ENCODE data around the gene S100A6.
"Not testable (repeated sequence)": the region's sequence is repeated elsewhere in the genome, so short reads cannot be mapped to it uniquely, and the experiment has no call there.

Gene S100A6

GRCh38 chr1:153534226-153534924 lies 1.4 kb downstream of the S100A6 start:
- Histone ChIP-seq H3K27me3 (ENCODE audit: control insufficient read depth in 1 of 2, insufficient read depth in 2 of 2, low read length in 2 of 2) (no peaks in the 10 kb centered on the region), H3K27ac (ENCODE audit: low read depth, low read length) (peak overlapping the region; percentile 92), H3K9me3 (ENCODE audit: low read length) (no peaks in the 10 kb centered on the region), H3K9ac (ENCODE audit: low read length) (peak overlapping the region; percentile 94), H3K4me3 (ENCODE audit: low read depth in 1 of 2, low read length in 2 of 2) (peak overlapping the region; percentile 82 to 91), H3K4me1 (ENCODE audit: insufficient read depth, low read length) (peaks cover 47% of the 10 kb centered on the region), H3K36me3 (ENCODE audit: insufficient read depth, low read length) (peaks cover 6% of the 10 kb centered on the region)

- Histone ChIP-seq H3K4me1 (ENCODE audit: insufficient read depth, low read length) (peaks cover 47% of the 10 kb centered on the region), H3K9me3 (ENCODE audit: low read length) (no peaks in the 10 kb centered on the region), H3K27me3 (ENCODE audit: control insufficient read depth in 1 of 2, insufficient read depth in 2 of 2, low read length in 2 of 2) (no peaks in the 10 kb centered on the region), H3K9ac (ENCODE audit: low read length) (peak overlapping the region; percentile 94), H3K27ac (ENCODE audit: low read depth, low read length) (peak overlapping the region; percentile 92), H3K4me3 (ENCODE audit: low read depth in 1 of 2, low read length in 2 of 2) (peak overlapping the region; percentile 82 to 91), H3K36me3 (ENCODE audit: insufficient read depth, low read length) (peaks cover 6% of the 10 kb centered on the region)
Measured at GRCh38 chr1:153533689-153534201, 2.0 kb downstream of the S100A6 start.

GRCh38 chr1:153532769-153533599 lies 2.8 kb downstream of the S100A6 start:
- H3K9ac ChIP-seq (ENCODE audit: low read length): peak overlapping the region; percentile 94
- H3K4me1 ChIP-seq (ENCODE audit: insufficient read depth, low read length): peaks cover 47% of the 10 kb centered on the region
- no peaks in the 10 kb centered on the region for H3K27me3 ChIP-seq (ENCODE audit: control insufficient read depth in 1 of 2, insufficient read depth in 2 of 2, low read length in 2 of 2)
- H3K36me3 ChIP-seq (ENCODE audit: insufficient read depth, low read length): peaks cover 6% of the 10 kb centered on the region
- H3K4me3 ChIP-seq (ENCODE audit: low read depth in 1 of 2, low read length in 2 of 2): peak overlapping the region; percentile 82 to 91
- no peaks in the 10 kb centered on the region for H3K9me3 ChIP-seq (ENCODE audit: low read length)
- peak overlapping the region; percentile 92 for H3K27ac ChIP-seq (ENCODE audit: low read depth, low read length)

GRCh38 chr1:153532181-153532580 lies 3.6 kb downstream of the S100A6 start:
- Histone ChIP-seq H3K9me3 (ENCODE audit: low read length) (no peaks in the 10 kb centered on the region), H3K4me3 (ENCODE audit: low read depth in 1 of 2, low read length in 2 of 2) (no peak overlapping the region), H3K27ac (ENCODE audit: low read depth, low read length) (peak overlapping the region; percentile 21), H3K4me1 (ENCODE audit: insufficient read depth, low read length) (peaks cover 47% of the 10 kb centered on the region), H3K36me3 (ENCODE audit: insufficient read depth, low read length) (peaks cover 6% of the 10 kb centered on the region), H3K9ac (ENCODE audit: low read length) (no peak overlapping the region), H3K27me3 (ENCODE audit: control insufficient read depth in 1 of 2, insufficient read depth in 2 of 2, low read length in 2 of 2) (no peaks in the 10 kb centered on the region)

GRCh38 chr1:153531638-153532037 lies 4.2 kb downstream of the S100A6 start:
- peaks cover 6% of the 10 kb centered on the region for H3K36me3 ChIP-seq (ENCODE audit: insufficient read depth, low read length)
- no peak overlapping the region for H3K27ac ChIP-seq (ENCODE audit: low read depth, low read length)
- peaks cover 43% of the 10 kb centered on the region for H3K4me1 ChIP-seq (ENCODE audit: insufficient read depth, low read length)
- no peak overlapping the region for H3K9ac ChIP-seq (ENCODE audit: low read length)
- H3K9me3 ChIP-seq (ENCODE audit: low read length): no peaks in the 10 kb centered on the region
- no peaks in the 10 kb centered on the region for H3K27me3 ChIP-seq (ENCODE audit: control insufficient read depth in 1 of 2, insufficient read depth in 2 of 2, low read length in 2 of 2)
- no peak overlapping the region for H3K4me3 ChIP-seq (ENCODE audit: low read depth in 1 of 2, low read length in 2 of 2)

- H3K9ac ChIP-seq (ENCODE audit: low read length): no peak overlapping the region
- no peak overlapping the region for H3K27ac ChIP-seq (ENCODE audit: low read depth, low read length)
- no peaks in the 10 kb centered on the region for H3K27me3 ChIP-seq (ENCODE audit: control insufficient read depth in 1 of 2, insufficient read depth in 2 of 2, low read length in 2 of 2)
- no peaks in the 10 kb centered on the region for H3K36me3 ChIP-seq (ENCODE audit: insufficient read depth, low read length)
- no peaks in the 10 kb centered on the region for H3K9me3 ChIP-seq (ENCODE audit: low read length)
- H3K4me1 ChIP-seq (ENCODE audit: insufficient read depth, low read length): peaks cover 19% of the 10 kb centered on the region
- no peak overlapping the region for H3K4me3 ChIP-seq (ENCODE audit: low read depth in 1 of 2, low read length in 2 of 2)
Measured at GRCh38 chr1:153527683-153528040, 8.1 kb downstream of the S100A6 start.

GRCh38 chr1:153527023-153527682 lies 8.6 kb downstream of the S100A6 start:
- Histone ChIP-seq H3K27ac (ENCODE audit: low read depth, low read length) (peak overlapping the region; percentile 44), H3K4me1 (ENCODE audit: insufficient read depth, low read length) (peaks cover 14% of the 10 kb centered on the region), H3K27me3 (ENCODE audit: control insufficient read depth in 1 of 2, insufficient read depth in 2 of 2, low read length in 2 of 2) (no peaks in the 10 kb centered on the region), H3K9ac (ENCODE audit: low read length) (no peak overlapping the region), H3K4me3 (ENCODE audit: low read depth in 1 of 2, low read length in 2 of 2) (no peak overlapping the region), H3K36me3 (ENCODE audit: insufficient read depth, low read length) (no peaks in the 10 kb centered on the region), H3K9me3 (ENCODE audit: low read length) (no peaks in the 10 kb centered on the region)

- H3K9me3 ChIP-seq (ENCODE audit: low read length): no peaks in the 10 kb centered on the region
- no peak overlapping the region for H3K27ac ChIP-seq (ENCODE audit: low read depth, low read length)
- H3K4me3 ChIP-seq (ENCODE audit: low read depth in 1 of 2, low read length in 2 of 2): no peak overlapping the region
Measured at GRCh38 chr1:153526132-153526543, 9.7 kb downstream of the S100A6 start.

GRCh38 chr1:153525088-153525728 lies 10.6 kb downstream of the S100A6 start:
- H3K9ac ChIP-seq (ENCODE audit: low read length): no peak overlapping the region
- peaks cover 5% of the 10 kb centered on the region for H3K4me1 ChIP-seq (ENCODE audit: insufficient read depth, low read length)
- no peaks in the 10 kb centered on the region for H3K9me3 ChIP-seq (ENCODE audit: low read length)
- H3K27me3 ChIP-seq (ENCODE audit: control insufficient read depth in 1 of 2, insufficient read depth in 2 of 2, low read length in 2 of 2): no peaks in the 10 kb centered on the region
- no peaks in the 10 kb centered on the region for H3K36me3 ChIP-seq (ENCODE audit: insufficient read depth, low read length)
- H3K27ac ChIP-seq (ENCODE audit: low read depth, low read length): no peak overlapping the region
- H3K4me3 ChIP-seq (ENCODE audit: low read depth in 1 of 2, low read length in 2 of 2): no peak overlapping the region

More at GRCh38 chr1:153526132-153526543, 9.7 kb downstream of the S100A6 start:
- H3K27me3 ChIP-seq (ENCODE audit: control insufficient read depth in 1 of 2, insufficient read depth in 2 of 2, low read length in 2 of 2): no peaks in the 10 kb centered on the region
- H3K9ac ChIP-seq (ENCODE audit: low read length): no peak overlapping the region
- peaks cover 5% of the 10 kb centered on the region for H3K4me1 ChIP-seq (ENCODE audit: insufficient read depth, low read length)
- H3K36me3 ChIP-seq (ENCODE audit: insufficient read depth, low read length): no peaks in the 10 kb centered on the region

GRCh38 chr1:153522353-153523048 lies 13.3 kb downstream of the S100A6 start:
- H3K27me3 ChIP-seq (ENCODE audit: control insufficient read depth in 1 of 2, insufficient read depth in 2 of 2, low read length in 2 of 2); H3K9ac ChIP-seq (ENCODE audit: low read length); H3K4me3 ChIP-seq (ENCODE audit: low read depth in 1 of 2, low read length in 2 of 2); H3K36me3 ChIP-seq (ENCODE audit: insufficient read depth, low read length); H3K9me3 ChIP-seq (ENCODE audit: low read length); H3K27ac ChIP-seq (ENCODE audit: low read depth, low read length); H3K4me1 ChIP-seq (ENCODE audit: insufficient read depth, low read length): not testable (repeated sequence)
